CD4-positive, alpha-beta T cell treated with Interleukin-4 for 4 hours (primary cell): ENCODE data around the gene ZNF653.
A peak's percentile ranks its signal among the peaks of the same experiment; 100 is the strongest.
"Not testable (repeated sequence)": the region's sequence is repeated elsewhere in the genome, so short reads cannot be mapped to it uniquely, and the experiment has no call there.

Experiments used
- DNase-seq: peaks from one replicate; pipeline ENCODE4 v3.0.0-alpha.2; 2020

Gene ZNF653

GRCh38 chr19:11480715-11481533, 24.7 kb downstream of the ZNF653 start, which contains the start of gene ELAVL3:
Gene ELAVL3 (minus strand): TSS chr19:11481046. CDS start chr19:11480608, 438 bp downstream.
- no peak for DNase-seq

- DNase-seq, result no peak
Measured at GRCh38 chr19:11479898-11480714, 25.5 kb downstream of the ZNF653 start.

GRCh38 chr19:11479090-11479897, 26.3 kb downstream of the ZNF653 start:
- no peak for DNase-seq

- no peak for DNase-seq
Measured at GRCh38 chr19:11478167-11479089, 27.2 kb downstream of the ZNF653 start.

- DNase-seq, result no peak
Measured at GRCh38 chr19:11475861-11476260, 29.8 kb downstream of the ZNF653 start.

GRCh38 chr19:11475343-11475742, 30.3 kb downstream of the ZNF653 start:
- DNase-seq, result not testable (repeated sequence)

GRCh38 chr19:11473725-11474124, 31.9 kb downstream of the ZNF653 start:
- DNase-seq, result no peak

GRCh38 chr19:11468266-11468845, 37.3 kb downstream of the ZNF653 start:
- not testable (repeated sequence) for DNase-seq

- no peak for DNase-seq
Measured at GRCh38 chr19:11465600-11465999, 40.0 kb downstream of the ZNF653 start.

- DNase-seq, result no peak
Measured at GRCh38 chr19:11464333-11465265, 41.0 kb downstream of the ZNF653 start.

GRCh38 chr19:11463391-11463790, 42.2 kb downstream of the ZNF653 start:
- peak; percentile 3 for DNase-seq

- DNase-seq, result no peak
Measured at GRCh38 chr19:11461453-11461852, 44.2 kb downstream of the ZNF653 start.

GRCh38 chr19:11460207-11460606, 45.4 kb downstream of the ZNF653 start:
- DNase-seq, result no peak

GRCh38 chr19:11458912-11459311, 46.7 kb downstream of the ZNF653 start:
- DNase-seq, result not testable (repeated sequence)

- DNase-seq, result no peak
Measured at GRCh38 chr19:11458236-11458900, 47.3 kb downstream of the ZNF653 start.

- DNase-seq, result no peak
Measured at GRCh38 chr19:11457831-11458230, 47.8 kb downstream of the ZNF653 start.

- no peak for DNase-seq
Measured at GRCh38 chr19:11457115-11457514, 48.5 kb downstream of the ZNF653 start.

- DNase-seq, result no peak
Measured at GRCh38 chr19:11456659-11457058, 49.0 kb downstream of the ZNF653 start.

GRCh38 chr19:11455233-11455554, 50.4 kb downstream of the ZNF653 start:
- DNase-seq, result not testable (repeated sequence)
